GM12878 (cell line): ENCODE measurements around the gene TCF7L2. TPM values are rescaled to one million over a fixed set of nuclear protein-coding genes. Genes with fewer than 3 reads are reported as not detected.

Experiments used
- ATAC-seq: fragments of 200-7000 bp; cut with Tn5 transposase; 3 replicates; pipeline ENCODE4 v1.9.1; 2020; ENCODE audit warnings: mild to moderate bottlenecking, moderate library complexity
- BruUV-seq: library from RNA; stranded (reverse); fragments of 400-500 nt; replicated peaks from 2 replicates; lab custom pipeline; 2021; lab: Mats Ljungman, UMichigan
- CTCF ChIA-PET: fragments of 300-600 bp; sonication (Branson Sonifier 250); formaldehyde crosslinking; extraction: SDS; loops from one replicate; lab custom pipeline; 2021; ENCODE audit warnings: inconsistent platforms; lab: Yijun Ruan, JAX
- POLR2A ChIA-PET: fragments of 350-600 bp; formaldehyde crosslinking; extraction: SDS; loops from one replicate; lab custom pipeline; 2021; ENCODE audit warnings: inconsistent platforms; lab: Charles Lee
- RAD21 ChIA-PET: fragments of 300-600 bp; sonication (Branson Sonifier 250); formaldehyde crosslinking; loops from one replicate; lab custom pipeline; 2023; ENCODE audit warnings: antibody characterized with exemption; ENCODE audit not compliant: unreplicated experiment; lab: Charles Lee
- SMC1A ChIA-PET: fragments of 300-600 bp; sonication (Branson Sonifier 250); formaldehyde crosslinking; loops from one replicate; lab custom pipeline; 2023; ENCODE audit not compliant: unreplicated experiment, uncharacterized antibody; lab: Charles Lee
- DNase-seq: peaks from one replicate; pipeline ENCODE4 v3.0.0-alpha.2; 2011; ENCODE audit warnings: low read depth, low spot score
- FAIRE-seq: peaks from 3 replicates; lab custom pipeline; 2011; peaks lifted over from hg19 to GRCh38; lab: Jason Lieb, UNC
- H2AFZ ChIP-seq: 2 replicates; pipeline ENCODE4 v1.6.0; 2011; ENCODE audit warnings: low read depth, low read length, control low read depth; ENCODE audit not compliant: control insufficient read depth
- H3K27ac ChIP-seq: 2 replicates; pipeline ENCODE4 v1.5.1; 2011; ENCODE audit warnings: control low read depth; ENCODE audit not compliant: control insufficient read depth, insufficient read depth
- H3K27me3 ChIP-seq, 2 experiments: replicated peaks in 1 of 2; 2 replicates each; pipeline versions ENCODE4 v1.6.0 to v1.6.1; 2011; ENCODE audit warnings: low read length in 1 of 2; ENCODE audit not compliant: control insufficient read depth in 2 of 2, insufficient read depth in 2 of 2
- H3K36me3 ChIP-seq, 2 experiments: 2 replicates each; pipeline ENCODE4 v1.5.1; 2011; ENCODE audit warnings: low read length in 1 of 2; ENCODE audit not compliant: control insufficient read depth in 2 of 2, insufficient read depth in 2 of 2
- H3K4me1 ChIP-seq: 2 replicates; pipeline ENCODE4 v1.6.1; 2011; ENCODE audit warnings: mild to moderate bottlenecking, low read length, moderate library complexity, mixed read lengths; ENCODE audit not compliant: control insufficient read depth, insufficient read depth
- H3K4me2 ChIP-seq: 2 replicates; pipeline ENCODE4 v1.6.0; 2011; ENCODE audit warnings: control low read depth; ENCODE audit not compliant: control insufficient read depth, insufficient read depth
- H3K4me3 ChIP-seq: fragments of 200-600 bp; sonication (generic); 2 replicates; pipeline ENCODE4 v1.5.1; 2016
- H3K79me2 ChIP-seq: 2 replicates; pipeline ENCODE4 v1.6.0; 2011; ENCODE audit warnings: low read length; ENCODE audit not compliant: control insufficient read depth, insufficient read depth
- H3K9ac ChIP-seq: 2 replicates; pipeline ENCODE4 v1.8.0; 2011; ENCODE audit warnings: low read length, control low read depth, mixed read lengths; ENCODE audit not compliant: control insufficient read depth, insufficient read depth
- H3K9me3 ChIP-seq: replicated peaks from 3 replicates; pipeline ENCODE4 v1.5.1; 2011; ENCODE audit warnings: mild to moderate bottlenecking, low read length; ENCODE audit not compliant: control insufficient read depth, insufficient read depth
- H4K20me1 ChIP-seq: 2 replicates; pipeline ENCODE4 v1.6.0; 2011; ENCODE audit not compliant: control insufficient read depth, insufficient read depth
- E2F4 ChIP-seq: IDR thresholded peaks from 2 replicates; pipeline ENCODE4 v1.6.1; 2012; ENCODE audit warnings: low read depth, low read length, improper control_type of control experiment
- STAT1 ChIP-seq: fragments of 450-650 bp; conservative IDR thresholded peaks from 2 replicates; pipeline ENCODE4 v1.6.1; 2014; ENCODE audit warnings: antibody characterized with exemption, mild to moderate bottlenecking
- WGBS: methylation state at CpG from one replicate; pipeline ENCODE4 v1.1.6; 2016; ENCODE audit warnings: low lambda C conversion rate; ENCODE audit not compliant: insufficient replicate concordance, insufficient coverage; ENCODE audit errors: missing lambda C conversion rate; 5-methylcytosine and 5-hydroxymethylcytosine counted together
- in situ Hi-C: fragments of 300-500 bp; cut with MboI; formaldehyde crosslinking; loops from 9 replicates; pipeline ENCODE4 v1.14.3; 2018; ENCODE audit warnings: mixed read lengths
- intact Hi-C: fragments of 100-400 bp; cut with micrococcal nuclease; formaldehyde crosslinking; loops from one replicate; pipeline ENCODE4 v1.14.2; 2022; ENCODE audit not compliant: unreplicated experiment
- polyA plus RNA-seq, 11 experiments: library from polyadenylated mRNA; depleted of rRNA in 4 of 11; unstranded in 6 of 11; stranded (reverse) in 5 of 11; fragments of >200 nt; fragmentation: Nextera tagmentation in 4 of 11; fragmentation: Illumina TruSeq in 1 of 11; extraction: Ambion mirVana in 4 of 11; extraction: Trizol in 1 of 11; gene quantifications; 1 replicate in 1 of 11; 2 replicates in 10 of 11; pipeline versions ENCODE4 v1.2.1 to v1.2.3, GENCODE V29; 2011 to 2016; ENCODE audit warnings: inconsistent platforms in 2 of 11, missing spikeins in 2 of 11, low read depth in 1 of 11
- total RNA-seq, 4 experiments: library from RNA; depleted of rRNA in 3 of 4; stranded (reverse); fragments of >200 nt in 3 of 4; fragmentation: Illumina TruSeq in 1 of 4; extraction: Trizol in 1 of 4; gene quantifications; 2 replicates each; pipeline versions ENCODE4 v1.2.1 to v1.2.3, GENCODE V29; 2013 to 2021
- TF ChIP-seq, protein P1 (sequence below): fragments of 450-650 bp; IDR thresholded peaks from 2 replicates; pipeline ENCODE4 v1.6.1; 2017; ENCODE audit warnings: mild to moderate bottlenecking

Gene TCF7L2
- total and polyA plus RNA-seq, 10 of the 15 experiments (the other 5 are each of a cell fraction or from before 2014, with no cell fraction given), result 0.02 to 1.1 (median 0.35) TPM; not detected in 4

DNA sequence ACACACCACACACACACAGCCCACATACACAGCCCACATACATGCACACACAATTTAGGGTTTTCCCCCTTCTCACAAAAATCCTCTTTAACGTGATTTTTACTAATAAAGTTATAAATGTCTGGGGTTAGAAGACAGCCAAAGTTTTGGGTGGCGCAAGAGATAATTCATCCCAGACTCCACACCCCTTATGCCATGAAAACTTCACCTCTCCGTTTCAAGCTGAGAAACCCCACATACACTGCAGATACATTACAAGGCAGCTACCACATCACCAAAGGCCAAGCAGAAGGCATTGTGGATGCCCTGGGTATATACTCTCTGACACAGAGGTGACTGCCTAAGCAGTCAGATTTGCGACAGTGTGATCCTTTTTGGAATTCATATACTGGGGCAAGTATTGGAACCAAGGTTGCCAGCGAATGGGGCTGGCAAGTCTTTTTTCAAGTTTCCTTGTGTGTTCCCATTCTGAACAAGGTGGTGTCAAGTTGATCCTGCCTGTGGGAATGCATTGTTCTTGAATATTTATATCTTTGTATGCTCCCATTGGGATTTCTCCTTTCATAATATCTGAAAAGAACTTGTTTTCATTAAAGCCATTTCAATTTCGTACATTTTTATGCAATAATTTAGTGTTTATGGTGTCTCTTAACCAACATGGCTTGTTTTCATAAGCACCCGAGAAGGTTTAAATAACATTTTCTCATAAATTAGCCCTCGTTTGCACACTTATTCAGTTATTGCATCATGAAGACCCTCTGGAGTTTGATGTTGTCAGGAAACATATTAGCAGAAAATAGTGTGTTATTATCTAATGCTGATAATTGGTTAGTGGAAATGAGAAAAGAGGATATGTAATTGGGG, 130.2 kb downstream of the TCF7L2 start:
- Histone ChIP-seq H3K9ac (no peak overlapping the region), H3K27ac (no peak overlapping the region), H3K9me3 (no peaks in the 10 kb centered on the region), H3K4me1 (no peaks in the 10 kb centered on the region), H4K20me1 (no peaks in the 10 kb centered on the region), H3K79me2 (no peaks in the 10 kb centered on the region), H3K4me3 (no peak overlapping the region), H2AFZ (no peak overlapping the region), H3K36me3 (no peaks in the 10 kb centered on the region), H3K27me3 (peaks cover 0 to 3% of the 10 kb centered on the region in 2 experiments; a peak in 2 of 4 replicates), H3K4me2 (no peak overlapping the region)
- CTCF ChIA-PET, result no interaction called here
- DNase-seq (no peak), ATAC-seq (no peak), FAIRE-seq (no peak)
- WGBS, result 24% methylated on average over 8 of the region's 8 CpGs
- SMC1A ChIA-PET, result no interaction called here
- POLR2A ChIA-PET, result no interaction called here
- TF ChIP-seq STAT1 (no peak), E2F4 (no peak)
- TF ChIP-seq, protein P1, sequence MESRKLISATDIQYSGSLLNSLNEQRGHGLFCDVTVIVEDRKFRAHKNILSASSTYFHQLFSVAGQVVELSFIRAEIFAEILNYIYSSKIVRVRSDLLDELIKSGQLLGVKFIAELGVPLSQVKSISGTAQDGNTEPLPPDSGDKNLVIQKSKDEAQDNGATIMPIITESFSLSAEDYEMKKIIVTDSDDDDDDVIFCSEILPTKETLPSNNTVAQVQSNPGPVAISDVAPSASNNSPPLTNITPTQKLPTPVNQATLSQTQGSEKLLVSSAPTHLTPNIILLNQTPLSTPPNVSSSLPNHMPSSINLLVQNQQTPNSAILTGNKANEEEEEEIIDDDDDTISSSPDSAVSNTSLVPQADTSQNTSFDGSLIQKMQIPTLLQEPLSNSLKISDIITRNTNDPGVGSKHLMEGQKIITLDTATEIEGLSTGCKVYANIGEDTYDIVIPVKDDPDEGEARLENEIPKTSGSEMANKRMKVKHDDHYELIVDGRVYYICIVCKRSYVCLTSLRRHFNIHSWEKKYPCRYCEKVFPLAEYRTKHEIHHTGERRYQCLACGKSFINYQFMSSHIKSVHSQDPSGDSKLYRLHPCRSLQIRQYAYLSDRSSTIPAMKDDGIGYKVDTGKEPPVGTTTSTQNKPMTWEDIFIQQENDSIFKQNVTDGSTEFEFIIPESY, result no peak
- RAD21 ChIA-PET, result no interaction called here
- in situ Hi-C loops (no loop called here), intact Hi-C loops (no loop called here)
- no TSS peak for BruUV-seq
